Panc1 (cell line): ENCODE data around the gene ANKMY1. TPM values are rescaled to one million over a fixed set of nuclear protein-coding genes. Genes with fewer than 3 reads are reported as not detected.

Source experiments
- ATAC-seq: fragments of 200-7000 bp; cut with Tn5 transposase; 2 replicates; pipeline ENCODE4 v1.9.1; 2020; ENCODE audit warnings: mild to moderate bottlenecking, moderate library complexity
- BruUV-seq: library from RNA; stranded (reverse); fragments of 400-500 nt; replicated peaks from 2 replicates; lab custom pipeline; 2021; lab: Mats Ljungman, UMichigan
- CTCF ChIA-PET: fragments of 300-600 bp; sonication (Branson Sonifier 250); formaldehyde crosslinking; loops from one replicate; lab custom pipeline; 2022; ENCODE audit warnings: antibody characterized with exemption; lab: Charles Lee
- POLR2A ChIA-PET: fragments of 300-600 bp; sonication (Branson Sonifier 250); formaldehyde crosslinking; loops from one replicate; lab custom pipeline; 2022; ENCODE audit warnings: antibody characterized with exemption; lab: Charles Lee
- DNase-seq: peaks from one replicate; pipeline ENCODE4 v3.0.0-alpha.2; 2010; ENCODE audit warnings: low read depth, low spot score
- H3K27ac ChIP-seq: 2 replicates; pipeline ENCODE4 v1.5.1; 2011; ENCODE audit warnings: mild to moderate bottlenecking, low read length, inconsistent platforms
- H3K27me3 ChIP-seq: fragments of 200-500 bp; sonication (Bioruptor generic); 2 replicates; pipeline ENCODE4 v1.6.0; 2014; ENCODE audit warnings: low read length, inconsistent platforms; ENCODE audit not compliant: control insufficient read depth, insufficient read depth
- H3K36me3 ChIP-seq: fragments of 200-500 bp; sonication (Bioruptor generic); 2 replicates; pipeline ENCODE4 v1.5.1; 2014; ENCODE audit warnings: inconsistent platforms, mild to moderate bottlenecking, low read length, moderate library complexity; ENCODE audit not compliant: control insufficient read depth, insufficient read depth
- H3K4me1 ChIP-seq: 2 replicates; pipeline ENCODE4 v1.5.1; 2011; ENCODE audit warnings: inconsistent platforms, mild to moderate bottlenecking, low read length, moderate library complexity; ENCODE audit not compliant: control insufficient read depth, insufficient read depth
- H3K4me3 ChIP-seq, 2 experiments: 2 replicates each; pipeline ENCODE4 v1.5.1; 2011 to 2012; ENCODE audit warnings: low read depth in 2 of 2, low read length in 2 of 2, mild to moderate bottlenecking in 2 of 2, inconsistent platforms in 1 of 2, moderate library complexity in 1 of 2
- H3K9me3 ChIP-seq: fragments of 200-500 bp; sonication (Bioruptor generic); 2 replicates; pipeline ENCODE4 v1.5.1; 2014; ENCODE audit warnings: low read depth, mild to moderate bottlenecking, inconsistent platforms, low read length, moderate library complexity; ENCODE audit not compliant: control insufficient read depth, insufficient read depth
- CTCF ChIP-seq: fragments of 450-650 bp; IDR thresholded peaks from 2 replicates; pipeline ENCODE4 v1.5.1; 2017; ENCODE audit warnings: mild to moderate bottlenecking
- POLR2AphosphoS5 ChIP-seq: IDR thresholded peaks from 2 replicates; pipeline ENCODE4 v1.6.1; 2012; ENCODE audit warnings: mild to moderate bottlenecking, low read depth, low read length, moderate library complexity
- REST ChIP-seq, 2 experiments: IDR thresholded peaks; 2 replicates each; pipeline ENCODE4 v1.6.1; 2011 to 2012; ENCODE audit warnings: low read depth in 2 of 2, control low read depth in 1 of 2, low read length in 1 of 2, mild to moderate bottlenecking in 1 of 2, moderate library complexity in 1 of 2; ENCODE audit not compliant: insufficient read depth in 1 of 2
- SIN3A ChIP-seq: IDR thresholded peaks from 2 replicates; pipeline ENCODE4 v1.6.1; 2012; ENCODE audit warnings: low read depth, mild to moderate bottlenecking, low read length, moderate library complexity, borderline replicate concordance; ENCODE audit not compliant: insufficient read depth
- TCF7L2 ChIP-seq: IDR thresholded peaks from 2 replicates; pipeline ENCODE4 v1.6.1; 2011; ENCODE audit warnings: mild to moderate bottlenecking, low read depth, low read length, inconsistent platforms
- in situ Hi-C: cut with HindIII; loops from 2 replicates; pipeline ENCODE4 v1.10.0; 2016; ENCODE audit warnings: low sequenced_read_pairs, low pct_unique_long_range_greater_than_20kb
- intact Hi-C: fragments of 100-400 bp; cut with micrococcal nuclease; formaldehyde crosslinking; loops from one replicate; pipeline ENCODE4 v1.10.0; 2022; ENCODE audit not compliant: unreplicated experiment
- total RNA-seq: library from RNA; stranded (reverse); gene quantifications from one replicate; pipeline ENCODE4 v1.2.1, GENCODE V29; 2021; ENCODE audit not compliant: unreplicated experiment

ANKMY1 gene
- total RNA-seq, 1 experiment from 2014 or later, result 19.5 TPM

GRCh38 chr2:240586198-240586918, 28.6 kb upstream of the ANKMY1 start, which contains the start of gene CAPN10:
TSS of gene CAPN10 (plus strand) at chr2:240586734. CDS start at chr2:240586912, 178 bp downstream.
- Histone ChIP-seq H3K36me3 (peaks cover 5% of the 10 kb centered on the region; the same call in 1 of the 2 replicates), H3K9me3 (no peaks in the 10 kb centered on the region; the same call in 1 of the 2 replicates), H3K27ac (peak within 1 kb of the TSS; percentile 91), H3K4me1 (peaks cover 30% of the 10 kb centered on the region), H3K4me3 (peak within 1 kb of the TSS; percentile 98 to 100), H3K27me3 (no peaks in the 10 kb centered on the region)
- BruUV-seq, result no TSS peak
- ChIA-PET POLR2A (interaction anchor here (0.6 to 0.7 kb wide), 2 partner anchors 20 to 29 kb away, joined by 3 to 4 read pairs; partner anchors contain the start of gene ANKMY1), CTCF (interaction anchor here (0.6 to 0.9 kb wide), 4 partner anchors 20 to 729 kb away, joined by 3 to 9 read pairs (median 4); partner anchors contain the start of genes HDLBP and SEPTIN2)
- in situ Hi-C loops (no loop called here), intact Hi-C loops (no loop called here)
- ATAC-seq (peak; percentile 96), DNase-seq (peak; percentile 53)
- TF ChIP-seq SIN3A, result peak; percentile 79; the same call in 1 of the 2 replicates
- TF ChIP-seq CTCF, result no peak
- no peak for TF ChIP-seq TCF7L2
- TF ChIP-seq POLR2AphosphoS5, result peak; percentile 66
- TF ChIP-seq REST (IDR thresholded peaks at IDR 0.05; ENCODE audit: insufficient read depth in 1 of 2, low read depth in 2 of 2, low read length in 1 of 2), result no peak; a peak in 1 of 4 replicates

- intact Hi-C loops (no loop called here), in situ Hi-C loops (no loop called here)
- Histone ChIP-seq H3K27ac (peak overlapping the region; percentile 91), H3K27me3 (no peaks in the 10 kb centered on the region), H3K4me3 (peak overlapping the region; percentile 98 to 100), H3K4me1 (peaks cover 32% of the 10 kb centered on the region), H3K36me3 (peaks cover 5% of the 10 kb centered on the region; the same call in 1 of the 2 replicates), H3K9me3 (no peaks in the 10 kb centered on the region; the same call in 1 of the 2 replicates)
- CTCF ChIA-PET, result interaction anchor here (0.6 to 0.8 kb wide), 2 partner anchors 20 to 255 kb away, joined by 3 to 4 read pairs; no protein-coding TSS in a partner anchor
- BruUV-seq, result TSS peak; percentile 73
- no peak for ATAC-seq
- POLR2A ChIA-PET, result interaction anchor here (0.7 kb wide), 1 partner anchor 20 kb away, joined by 3 read pairs; no protein-coding TSS in a partner anchor
- TF ChIP-seq CTCF (no peak), SIN3A (no peak), TCF7L2 (no peak), POLR2AphosphoS5 (no peak), REST (IDR thresholded peaks at IDR 0.05; ENCODE audit: insufficient read depth in 1 of 2, low read depth in 2 of 2, low read length in 1 of 2) (no peak)
- DNase-seq, result no peak
These were observed 28.0 kb upstream of the ANKMY1 start for GRCh38 chr2:240585681-240586197.
